Thymus (tissue), 14 donors: ENCODE results near the gene RRP1. TPM values are rescaled to one million over a fixed set of nuclear protein-coding genes. Genes with fewer than 3 reads are reported as not detected.

Experiments used
- DNase-seq, 9 donors: peaks; one replicate each; pipeline ENCODE4 v3.0.0-alpha.2; 2013; ENCODE audit warnings: low spot score in 9 of 9, low read depth in 6 of 9, missing footprints in 1 of 9
- H3K27ac ChIP-seq, 2 donors: one replicate each; pipeline ENCODE4 v1.5.1; 2013; ENCODE audit warnings: control low read depth in 1 of 2, low read depth in 1 of 2, low read length in 1 of 2, mild to moderate bottlenecking in 1 of 2, moderate library complexity in 1 of 2
- H3K27me3 ChIP-seq, 2 donors: one replicate each; pipeline ENCODE4 v1.5.1; 2013; ENCODE audit warnings: low read length in 1 of 2; ENCODE audit not compliant: control insufficient read depth in 2 of 2, insufficient read depth in 1 of 2
- H3K36me3 ChIP-seq, 2 donors: one replicate each; pipeline ENCODE4 v1.5.1; 2013; ENCODE audit warnings: low read length in 1 of 2, mild to moderate bottlenecking in 1 of 2, moderate library complexity in 1 of 2; ENCODE audit not compliant: control insufficient read depth in 2 of 2, insufficient read depth in 2 of 2
- H3K4me1 ChIP-seq, 2 donors: one replicate each; pipeline ENCODE4 v1.5.1; 2013; ENCODE audit warnings: low read length in 2 of 2; ENCODE audit not compliant: control insufficient read depth in 2 of 2, insufficient read depth in 2 of 2
- H3K4me3 ChIP-seq, 2 donors: one replicate each; pipeline ENCODE4 v1.5.1; 2013; ENCODE audit warnings: low read length in 2 of 2, control low read depth in 1 of 2, mild to moderate bottlenecking in 1 of 2
- H3K9me3 ChIP-seq, 2 donors: one replicate each; pipeline ENCODE4 v1.5.1; 2013; ENCODE audit warnings: low read length in 1 of 2, mild to moderate bottlenecking in 1 of 2; ENCODE audit not compliant: control insufficient read depth in 2 of 2, insufficient read depth in 1 of 2
- WGBS: extraction: QIAGEN DNeasy Blood & Tissue Kit; methylation state at CpG from one replicate; pipeline ENCODE4 v1.1.7; 2013; 5-methylcytosine and 5-hydroxymethylcytosine counted together
- long read RNA-seq, 10 donors: transcript quantifications; one replicate each; lab custom pipeline, GENCODE V29; 2026
- polyA plus RNA-seq: library from polyadenylated mRNA; stranded (reverse); fragments of 200-250 nt; gene quantifications from one replicate; pipeline ENCODE4 v1.2.3, GENCODE V29; 2013
- total RNA-seq: library from RNA; stranded (reverse); fragments of 120-200 nt; gene quantifications from one replicate; pipeline ENCODE4 v1.2.4, GENCODE V29; 2013
- donor health status: healthy.

RRP1 gene, protein sequence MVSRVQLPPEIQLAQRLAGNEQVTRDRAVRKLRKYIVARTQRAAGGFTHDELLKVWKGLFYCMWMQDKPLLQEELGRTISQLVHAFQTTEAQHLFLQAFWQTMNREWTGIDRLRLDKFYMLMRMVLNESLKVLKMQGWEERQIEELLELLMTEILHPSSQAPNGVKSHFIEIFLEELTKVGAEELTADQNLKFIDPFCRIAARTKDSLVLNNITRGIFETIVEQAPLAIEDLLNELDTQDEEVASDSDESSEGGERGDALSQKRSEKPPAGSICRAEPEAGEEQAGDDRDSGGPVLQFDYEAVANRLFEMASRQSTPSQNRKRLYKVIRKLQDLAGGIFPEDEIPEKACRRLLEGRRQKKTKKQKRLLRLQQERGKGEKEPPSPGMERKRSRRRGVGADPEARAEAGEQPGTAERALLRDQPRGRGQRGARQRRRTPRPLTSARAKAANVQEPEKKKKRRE
- total RNA-seq = 11.1 TPM
- polyA plus RNA-seq = 16.3 TPM
- long read RNA-seq, donor 1 = 0 reads
- long read RNA-seq, donor 2, transcript RRP1-207 (13 exons, 3,022 nt) = major isoform, 18 of 49 reads
- long read RNA-seq, donor 2, partial matches to known transcripts = 30 of 49 reads
- long read RNA-seq, donor 2, other reads (novel, unspliced or antisense) = 0 of 49 reads
- long read RNA-seq, donor 3, transcript RRP1-207 (13 exons, 3,022 nt) = major isoform, 6 of 7 reads
- long read RNA-seq, donor 3, partial matches to known transcripts = 0 of 7 reads
- long read RNA-seq, donor 3, other reads (novel, unspliced or antisense) = 0 of 7 reads
- long read RNA-seq, donor 4, partial matches to known transcripts = 0 of 3 reads
- long read RNA-seq, donor 4, other reads (novel, unspliced or antisense) = 0 of 3 reads
- long read RNA-seq, donor 5, transcript RRP1-207 (13 exons, 3,022 nt) = major isoform, 6 of 7 reads
- long read RNA-seq, donor 5, partial matches to known transcripts = 0 of 7 reads
- long read RNA-seq, donor 5, other reads (novel, unspliced or antisense) = 0 of 7 reads
- long read RNA-seq, donor 6, transcript RRP1-207 (13 exons, 3,022 nt) = major isoform, 6 of 6 reads
- long read RNA-seq, donor 6, partial matches to known transcripts = 0 of 6 reads
- long read RNA-seq, donor 6, other reads (novel, unspliced or antisense) = 0 of 6 reads
- long read RNA-seq, donor 7, partial matches to known transcripts = 0 of 2 reads
- long read RNA-seq, donor 7, other reads (novel, unspliced or antisense) = 0 of 2 reads
- long read RNA-seq, donor 8, partial matches to known transcripts = 0 of 5 reads
- long read RNA-seq, donor 8, other reads (novel, unspliced or antisense) = 0 of 5 reads
- long read RNA-seq, donor 9, transcript RRP1-207 (13 exons, 3,022 nt) = major isoform, 8 of 9 reads
- long read RNA-seq, donor 9, partial matches to known transcripts = 0 of 9 reads
- long read RNA-seq, donor 9, other reads (novel, unspliced or antisense) = 0 of 9 reads
- long read RNA-seq, donor 10, partial matches to known transcripts = 0 of 6 reads
- long read RNA-seq, donor 10, other reads (novel, unspliced or antisense) = 6 of 6 reads

DNA sequence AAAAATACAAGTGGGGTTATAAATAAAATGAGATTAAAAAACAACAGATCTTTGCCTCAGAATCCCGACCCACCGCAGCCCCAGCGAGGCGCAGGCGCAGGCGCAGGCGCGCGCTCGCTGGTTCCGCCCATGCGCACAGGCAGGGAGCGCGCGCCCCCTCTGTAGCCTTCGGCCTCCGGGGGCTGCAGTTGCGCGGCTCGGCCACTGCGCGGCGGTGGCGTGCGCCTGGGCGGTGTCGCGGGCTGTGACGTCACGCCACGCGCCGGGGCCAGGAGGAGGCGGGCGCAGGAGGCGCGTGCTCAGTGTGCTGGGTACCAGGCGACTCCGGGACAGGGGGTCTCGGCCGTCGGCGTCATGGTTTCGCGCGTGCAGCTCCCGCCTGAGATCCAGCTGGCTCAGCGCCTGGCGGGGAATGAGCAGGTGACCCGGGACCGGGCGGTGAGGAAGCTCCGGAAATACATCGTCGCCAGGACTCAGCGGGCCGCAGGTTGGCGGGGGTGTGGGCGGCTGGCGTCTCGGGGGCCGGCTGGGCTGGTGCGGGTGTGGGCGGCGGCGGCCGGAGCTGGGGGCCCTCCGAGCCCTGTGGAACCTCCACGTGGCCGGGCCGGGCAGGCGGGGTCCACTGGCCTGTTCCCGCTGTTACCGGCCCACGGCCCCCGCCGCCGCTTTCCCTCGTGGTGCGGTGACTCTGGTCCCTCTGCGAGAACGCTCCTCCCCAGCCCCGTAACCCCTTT lies at the start of gene RRP1:
Gene RRP1 (plus strand): TSS at position 302 of the 734 bp plus-strand sequence. CDS start 53 bp downstream, at position 355.
- peak within 1 kb of the TSS; percentile 68 to 86 for H3K4me3 ChIP-seq
- H3K36me3 ChIP-seq = peaks cover 25 to 34% of the 10 kb centered on the region in 2 donors

DNA sequence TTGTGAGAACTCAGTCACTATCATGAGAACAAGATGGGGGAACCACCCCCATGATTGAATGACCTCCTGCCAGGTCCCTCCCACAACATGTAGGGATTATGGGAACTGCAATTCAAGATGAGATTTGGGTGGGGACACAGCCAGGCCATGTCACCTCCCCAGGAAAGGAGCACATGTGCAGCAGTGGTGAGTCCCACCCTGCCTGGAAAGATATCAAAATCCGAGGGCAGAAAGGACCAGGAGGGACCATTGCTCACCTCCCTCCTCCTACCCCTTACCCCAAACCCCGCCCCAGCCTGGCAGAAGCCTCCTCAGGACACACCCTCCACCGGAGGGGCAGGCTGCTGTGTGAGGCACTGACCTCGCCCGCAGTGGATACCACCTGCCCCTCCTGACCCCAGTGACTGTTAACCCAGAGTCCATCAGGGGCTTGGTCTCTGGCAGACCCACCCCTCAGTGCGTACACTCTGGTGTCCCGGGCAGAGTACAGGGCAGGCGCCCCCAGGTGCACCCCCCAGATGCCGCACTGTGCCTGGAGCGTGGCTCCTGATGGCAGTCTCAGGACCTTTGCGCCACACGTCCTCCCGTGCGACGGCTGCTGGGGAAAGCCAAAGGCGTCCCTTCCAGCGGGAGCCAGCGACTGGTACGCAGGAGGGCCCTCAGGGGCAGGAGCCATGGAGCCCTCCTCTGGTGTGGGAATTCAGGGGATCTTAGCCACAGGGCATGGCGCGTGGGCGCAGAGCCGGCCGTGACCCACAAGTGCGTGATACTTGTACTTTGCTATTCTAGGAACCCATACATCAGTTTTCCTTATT lies 49.5 kb upstream of the RRP1 start:
- H3K4me3 ChIP-seq = no peak overlapping the region
- H3K9me3 ChIP-seq = no peaks in the 10 kb centered on the region
- WGBS = 96% methylated on average over 25 of the region's 25 CpGs
- DNase-seq = no peak
- peaks cover 0 to 12% of the 10 kb centered on the region in 2 donors for H3K27me3 ChIP-seq
- peaks cover 6 to 15% of the 10 kb centered on the region in 2 donors for H3K4me1 ChIP-seq
- no peak overlapping the region for H3K27ac ChIP-seq
- H3K36me3 ChIP-seq = no peaks in the 10 kb centered on the region

More for the DNA sequence above, at the start of gene RRP1:
- WGBS = under 1% methylated on average over 83 of the region's 83 CpGs
- Histone ChIP-seq H3K9me3 (peaks cover 0 to 6% of the 10 kb centered on the region in 2 donors), H3K27me3 (no peaks in the 10 kb centered on the region), H3K27ac (peak within 1 kb of the TSS; percentile 87 to 91), H3K4me1 (peaks cover 7 to 14% of the 10 kb centered on the region in 2 donors)
- peak; percentile 57 to 97 (median 92) for DNase-seq

DNA sequence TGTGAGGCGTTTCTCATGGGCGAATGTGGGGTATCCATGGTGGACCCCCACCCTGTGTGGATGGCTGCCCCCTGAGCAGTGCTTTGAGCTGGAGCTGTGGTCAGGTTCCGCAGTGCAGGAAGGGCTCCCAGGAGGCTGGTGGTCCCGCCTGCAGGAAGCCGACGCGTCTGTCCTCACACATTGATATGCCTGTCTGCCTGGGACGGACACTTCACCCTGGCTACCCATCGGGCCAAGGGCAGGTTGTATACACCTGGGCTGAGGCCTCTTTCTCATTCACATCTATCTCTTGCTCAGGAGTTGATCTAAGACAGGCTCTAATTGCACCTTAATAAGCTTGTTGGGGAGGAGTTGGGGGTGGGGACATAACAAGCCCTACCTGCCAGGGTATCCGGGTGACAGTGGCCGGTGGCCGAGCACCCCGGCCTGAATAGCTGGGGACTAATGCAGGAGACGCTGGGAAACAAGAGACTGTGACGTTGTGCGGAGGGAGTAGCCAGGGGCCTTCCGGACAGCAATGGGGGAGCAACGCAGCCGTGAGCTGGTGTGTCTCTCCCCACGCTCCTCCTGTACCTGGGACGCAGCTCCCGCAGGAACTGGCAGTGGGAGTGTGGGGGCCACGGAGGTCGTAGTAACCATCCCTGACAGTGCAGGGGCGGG lies 48.8 kb upstream of the RRP1 start:
- H3K4me1 ChIP-seq = peaks cover 0 to 7% of the 10 kb centered on the region in 2 donors
- peak overlapping the region; percentile 32 to 60 for H3K27ac ChIP-seq
- no peaks in the 10 kb centered on the region for H3K9me3 ChIP-seq
- H3K36me3 ChIP-seq = no peaks in the 10 kb centered on the region
- peaks cover 0 to 5% of the 10 kb centered on the region in 2 donors for H3K27me3 ChIP-seq
- WGBS = 84% methylated on average over 25 of the region's 25 CpGs
- H3K4me3 ChIP-seq = no peak overlapping the region
- DNase-seq = no peak

DNA sequence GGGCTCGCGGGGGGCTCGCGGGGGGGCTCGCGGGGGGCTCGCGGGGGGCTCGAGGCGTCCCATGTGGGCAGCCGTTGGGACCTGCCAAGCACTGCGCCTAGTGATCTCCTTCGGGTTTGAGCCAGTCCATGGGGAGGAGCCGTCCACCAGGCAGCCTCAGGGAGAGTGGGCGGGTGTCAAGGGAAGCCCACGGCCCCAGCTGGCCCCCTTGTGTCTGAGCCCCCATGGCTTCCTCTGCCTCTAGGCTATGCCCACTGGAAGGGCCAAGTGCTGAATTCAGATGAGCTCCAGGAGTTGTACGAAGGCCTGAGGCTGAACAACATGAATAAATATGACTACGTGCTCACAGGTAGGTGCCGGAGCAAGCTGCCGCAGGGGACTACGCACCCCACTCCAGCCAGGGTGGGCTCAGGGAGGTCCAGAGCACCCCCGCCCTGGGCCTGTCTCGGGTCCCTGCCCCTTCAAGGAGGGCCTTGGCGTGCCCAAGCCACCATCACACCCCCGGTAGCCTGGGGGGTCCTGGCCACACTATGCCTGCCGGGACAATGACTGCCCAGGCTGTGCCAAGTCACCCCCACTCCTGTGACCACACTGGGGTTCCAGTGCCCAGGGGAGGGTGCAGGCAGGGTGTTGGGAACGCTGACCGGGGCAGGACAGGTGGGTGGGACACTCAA lies 47.8 kb upstream of the RRP1 start:
- peaks cover 0 to 2% of the 10 kb centered on the region in 2 donors for H3K4me1 ChIP-seq
- no peaks in the 10 kb centered on the region for H3K9me3 ChIP-seq
- peak overlapping the region in 1 of 2 donors; percentile 31 for H3K27ac ChIP-seq
- no peak for DNase-seq
- H3K4me3 ChIP-seq = no peak overlapping the region
- 82% methylated on average over 24 of the region's 28 CpGs for WGBS
- H3K36me3 ChIP-seq = no peaks in the 10 kb centered on the region
- H3K27me3 ChIP-seq = no peaks in the 10 kb centered on the region

DNA sequence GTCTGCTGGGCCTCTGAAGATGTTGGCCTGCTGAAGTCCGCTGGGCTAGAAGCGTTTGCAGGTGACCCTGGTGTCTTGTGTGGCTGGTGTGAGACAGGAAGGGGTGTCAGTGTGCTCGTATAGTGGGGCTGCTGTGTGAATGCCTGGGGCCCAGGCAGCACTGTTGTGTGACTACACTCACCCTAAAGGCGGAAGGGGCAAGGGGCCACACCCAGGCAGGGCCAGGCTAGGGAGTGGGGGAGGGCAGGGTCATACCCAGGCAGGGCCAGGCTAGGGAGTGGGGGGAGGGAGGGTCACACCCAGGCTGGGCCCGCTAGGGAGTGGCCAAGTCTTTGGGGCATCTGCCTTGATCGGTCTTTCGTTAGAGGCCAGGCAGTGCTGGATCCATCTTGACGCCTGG lies 45.4 kb upstream of the RRP1 start:
- Histone ChIP-seq H3K36me3 (peaks cover 0 to 3% of the 10 kb centered on the region in 2 donors), H3K4me3 (no peak overlapping the region), H3K27me3 (no peaks in the 10 kb centered on the region), H3K27ac (no peak overlapping the region), H3K4me1 (peaks cover 0 to 2% of the 10 kb centered on the region in 2 donors), H3K9me3 (no peaks in the 10 kb centered on the region)
- 98% methylated on average over 8 of the region's 8 CpGs for WGBS
- DNase-seq = no peak

DNA sequence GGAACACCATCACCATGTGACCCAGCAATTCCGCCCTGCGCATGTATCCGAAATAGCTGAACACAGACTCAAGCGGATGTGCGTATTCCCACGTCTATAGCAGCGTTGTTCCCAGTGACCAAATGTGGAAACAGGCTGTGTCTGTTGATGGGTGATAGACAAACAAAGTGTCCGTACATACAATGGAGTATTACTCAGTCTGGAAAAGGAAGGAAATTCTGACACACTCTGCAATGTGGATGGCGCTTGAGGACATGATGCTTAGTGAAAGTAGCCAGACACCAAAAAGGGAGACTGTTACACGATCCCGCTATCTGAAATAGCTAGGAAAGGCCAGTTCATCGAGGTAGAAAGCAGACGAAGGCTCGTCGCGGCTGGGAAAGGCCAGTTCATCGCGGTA lies 44.7 kb upstream of the RRP1 start:
- Histone ChIP-seq H3K9me3 (no peaks in the 10 kb centered on the region), H3K36me3 (peaks cover 0 to 3% of the 10 kb centered on the region in 2 donors), H3K27ac (no peak overlapping the region), H3K27me3 (no peaks in the 10 kb centered on the region), H3K4me1 (peaks cover 0 to 8% of the 10 kb centered on the region in 2 donors), H3K4me3 (no peak overlapping the region)
- no peak for DNase-seq
- 98% methylated on average over 18 of the region's 18 CpGs for WGBS
